Endothelial cell of umbilical vein (primary cell): ENCODE results near the gene CHST8. TPM values are rescaled to one million over a fixed set of nuclear protein-coding genes. Genes with fewer than 3 reads are reported as not detected.
"Not testable (repeated sequence)": the region's sequence is repeated elsewhere in the genome, so short reads cannot be mapped to it uniquely, and the experiment has no call there.

ENCODE experiments used
- BruUV-seq: library from RNA; stranded (reverse); fragments of 400-500 nt; replicated peaks from 2 replicates; lab custom pipeline; 2021; lab: Mats Ljungman, UMichigan
- CTCF ChIA-PET: fragments of 300-600, 350-600 bp; sonication (Branson Sonifier 250); formaldehyde crosslinking; loops from one replicate; lab custom pipeline; 2021; ENCODE audit warnings: antibody characterized with exemption, inconsistent platforms; lab: Charles Lee
- POLR2A ChIA-PET: fragments of 300-600, 350-600 bp; sonication (Branson Sonifier 250); formaldehyde crosslinking; loops from one replicate; lab custom pipeline; 2021; ENCODE audit warnings: antibody characterized with exemption, inconsistent platforms; lab: Charles Lee
- DNase-seq: peaks from one replicate; pipeline ENCODE4 v3.0.0-alpha.2; 2011; ENCODE audit warnings: low read depth, low spot score
- FAIRE-seq: peaks from 2 replicates; lab custom pipeline; 2011; peaks lifted over from hg19 to GRCh38; lab: Jason Lieb, UNC
- H2AFZ ChIP-seq: 2 replicates; pipeline ENCODE4 v1.6.0; 2012; ENCODE audit warnings: low read depth, low read length, control low read depth, inconsistent platforms
- H3K27ac ChIP-seq: 2 replicates; pipeline ENCODE4 v1.5.1; 2011; ENCODE audit warnings: low read depth, mild to moderate bottlenecking, control low read depth, low read length, moderate library complexity; ENCODE audit not compliant: insufficient read depth
- H3K27me3 ChIP-seq, 2 experiments: 2 replicates each; pipeline versions ENCODE4 v1.6.0 to v1.6.1; 2011; ENCODE audit warnings: low read length in 2 of 2, mixed read lengths in 1 of 2; ENCODE audit not compliant: control insufficient read depth in 2 of 2, insufficient read depth in 2 of 2
- H3K36me3 ChIP-seq, 2 experiments: 2 replicates in 1 of 2; 3 replicates in 1 of 2; pipeline ENCODE4 v1.5.1; 2011; ENCODE audit warnings: low read length in 2 of 2, mild to moderate bottlenecking in 1 of 2, moderate library complexity in 1 of 2; ENCODE audit not compliant: control insufficient read depth in 2 of 2, insufficient read depth in 2 of 2; ENCODE audit errors: extremely low read depth in 1 of 2
- H3K4me1 ChIP-seq: 3 replicates; pipeline ENCODE4 v1.5.1; 2011; ENCODE audit warnings: mild to moderate bottlenecking, low read length; ENCODE audit not compliant: control insufficient read depth, insufficient read depth; ENCODE audit errors: extremely low read depth
- H3K4me2 ChIP-seq: 2 replicates; pipeline ENCODE4 v1.6.1; 2011; ENCODE audit warnings: low read length, control low read depth, mixed read lengths; ENCODE audit not compliant: insufficient read depth
- H3K4me3 ChIP-seq, 3 experiments: fragments of 200-600 bp in 1 of 3; sonication (generic), shearing (Covaris generic) in 1 of 3; replicated peaks in 1 of 3; 2 replicates each; pipeline ENCODE4 v1.5.1; 2011 to 2016; ENCODE audit warnings: control low read depth in 3 of 3, low read length in 3 of 3, mild to moderate bottlenecking in 2 of 3, inconsistent platforms in 1 of 3, low read depth in 1 of 3, moderate library complexity in 1 of 3; ENCODE audit not compliant: insufficient read depth in 1 of 3
- H3K79me2 ChIP-seq: 2 replicates; pipeline ENCODE4 v1.6.0; 2012; ENCODE audit warnings: low read length, inconsistent platforms; ENCODE audit not compliant: control insufficient read depth, insufficient read depth
- H3K9ac ChIP-seq: replicated peaks from 2 replicates; pipeline ENCODE3; 2011; ENCODE audit warnings: low read length, control low read depth; ENCODE audit not compliant: insufficient read depth; ENCODE audit errors: extremely low read depth
- H3K9me1 ChIP-seq: replicated peaks from 3 replicates; pipeline ENCODE4 v1.6.0; 2011; ENCODE audit warnings: mild to moderate bottlenecking, low read length; ENCODE audit not compliant: control insufficient read depth, insufficient read depth; ENCODE audit errors: extremely low read depth
- H3K9me3 ChIP-seq: replicated peaks from 2 replicates; pipeline ENCODE4 v1.5.1; 2012; ENCODE audit warnings: low read length, inconsistent platforms; ENCODE audit not compliant: control insufficient read depth, insufficient read depth
- H4K20me1 ChIP-seq: replicated peaks from 2 replicates; pipeline ENCODE3; 2011; ENCODE audit warnings: mild to moderate bottlenecking, low read length; ENCODE audit not compliant: control insufficient read depth, insufficient read depth; ENCODE audit errors: extremely low read depth
- CTCF ChIP-seq, 2 donors: IDR thresholded peaks; 1 replicate in 1 of 2; 2 replicates in 1 of 2; pipeline ENCODE4 v1.5.1; 2011; ENCODE audit warnings: low read length in 2 of 2, mild to moderate bottlenecking in 2 of 2, moderate library complexity in 2 of 2, control low read depth in 1 of 2, inconsistent platforms in 1 of 2, low read depth in 1 of 2; ENCODE audit not compliant: insufficient read depth in 1 of 2; ENCODE audit errors: extremely low read depth in 1 of 2
- EZH2 ChIP-seq: IDR thresholded peaks from 2 replicates; pipeline ENCODE4 v1.6.1; 2012; ENCODE audit warnings: borderline replicate concordance, low read depth, mild to moderate bottlenecking, moderate library complexity, low read length, inconsistent platforms; ENCODE audit not compliant: severe bottlenecking
- FOS ChIP-seq: IDR thresholded peaks from 2 replicates; pipeline ENCODE4 v1.6.1; 2011; ENCODE audit warnings: mild to moderate bottlenecking, low read length, moderate library complexity, borderline replicate concordance; ENCODE audit not compliant: insufficient read depth
- GATA2 ChIP-seq: IDR thresholded peaks from 2 replicates; pipeline ENCODE4 v1.7.0; 2011; ENCODE audit warnings: low read depth, mild to moderate bottlenecking, moderate library complexity, mixed read lengths, low read length; ENCODE audit not compliant: insufficient read length, insufficient read depth
- JUN ChIP-seq: IDR thresholded peaks from 2 replicates; pipeline ENCODE4 v1.6.1; 2011; ENCODE audit warnings: borderline replicate concordance, low read depth; ENCODE audit not compliant: insufficient read length, insufficient read depth
- MAX ChIP-seq: IDR thresholded peaks from 2 replicates; pipeline ENCODE4 v1.6.1; 2011; ENCODE audit not compliant: insufficient read depth, insufficient read length
- MYC ChIP-seq: IDR thresholded peaks from one replicate; pipeline ENCODE4 v1.6.1; 2011; ENCODE audit warnings: mild to moderate bottlenecking, low read depth, low read length
- POLR2A ChIP-seq: IDR thresholded peaks from 2 replicates; pipeline ENCODE4 v1.6.1; 2012; ENCODE audit warnings: low read depth, mild to moderate bottlenecking, control low read depth, low read length
- POLR2AphosphoS5 ChIP-seq: IDR thresholded peaks from 2 replicates; pipeline ENCODE4 v1.6.1; 2012; ENCODE audit warnings: low read depth, mild to moderate bottlenecking, control low read depth, low read length, moderate library complexity; ENCODE audit not compliant: insufficient read depth
- dilution Hi-C: fragments of 300-500 bp; cut with MboI; formaldehyde crosslinking; loops from one replicate; pipeline ENCODE4 v1.15.0; 2019; ENCODE audit warnings: low sequenced_read_pairs; ENCODE audit not compliant: extremely low pct_ligation_motif_present
- intact Hi-C: fragments of 100-400 bp; cut with micrococcal nuclease; formaldehyde crosslinking; loops from one replicate; pipeline ENCODE4 v1.10.0; 2022
- polyA plus RNA-seq, 4 experiments: library from polyadenylated mRNA; depleted of rRNA in 3 of 4; stranded (reverse) in 3 of 4; unstranded in 1 of 4; fragments of >200 nt; gene quantifications; 2 replicates each; pipeline versions ENCODE4 v1.2.1 to v1.2.3, GENCODE V29; 2011 to 2012; ENCODE audit warnings: missing spikeins in 1 of 4
- total RNA-seq: library from RNA; stranded (reverse); gene quantifications from 2 replicates; pipeline ENCODE4 v1.2.3, GENCODE V29; 2021

CHST8 gene
- total and polyA plus RNA-seq, 2 donors (not counting 3 experiments of a cell fraction or from before 2014, with no cell fraction given): not detected

- Histone ChIP-seq H3K36me3 (no peaks in the 10 kb centered on the region), H3K79me2 (no peaks in the 10 kb centered on the region), H3K9me1 (no peaks in the 10 kb centered on the region), H4K20me1 (no peaks in the 10 kb centered on the region), H3K4me2 (no peak overlapping the region), H3K9me3 (no peaks in the 10 kb centered on the region), H3K27me3 (no peaks in the 10 kb centered on the region), H3K4me1 (no peaks in the 10 kb centered on the region), H3K4me3 (no peak overlapping the region), H3K27ac (no peak overlapping the region), H2AFZ (no peak overlapping the region), H3K9ac (no peak overlapping the region)
- no peak for DNase-seq
- ChIA-PET POLR2A (no interaction called here), CTCF (no interaction called here)
- TF ChIP-seq GATA2: no peak
- TF ChIP-seq JUN: no peak
- TF ChIP-seq MYC: no peak
- TF ChIP-seq CTCF (IDR thresholded peaks at IDR 0.05; ENCODE audit: extremely low read depth in 1 of 2, insufficient read depth in 1 of 2, low read depth in 1 of 2, low read length in 2 of 2): no peak
- no peak for TF ChIP-seq EZH2
- TF ChIP-seq FOS: no peak
- no peak for TF ChIP-seq MAX
- no peak for TF ChIP-seq POLR2A
- TF ChIP-seq POLR2AphosphoS5: no peak
- no TSS peak for BruUV-seq
- no peak for FAIRE-seq
- dilution Hi-C loops: no loop called here
- intact Hi-C loops: no loop called here
Measured at GRCh38 chr19:33662391-33663092, 40.8 kb downstream of the CHST8 start.

- H3K27ac ChIP-seq, H3K9ac ChIP-seq, POLR2A ChIA-PET, CTCF ChIA-PET, H2AFZ ChIP-seq, H3K9me1 ChIP-seq, H3K4me1 ChIP-seq, FAIRE-seq, H3K79me2 ChIP-seq, H3K4me3 ChIP-seq, DNase-seq, BruUV-seq, H3K9me3 ChIP-seq, H3K36me3 ChIP-seq, H4K20me1 ChIP-seq, H3K4me2 ChIP-seq, H3K27me3 ChIP-seq, intact Hi-C loops, dilution Hi-C loops: not testable (repeated sequence)
Measured at GRCh38 chr19:33663316-33663715, 41.6 kb downstream of the CHST8 start.
